HG03064 (cell line): ENCODE measurements around the gene PAX8.
"Not testable (repeated sequence)": the region's sequence is repeated elsewhere in the genome, so short reads cannot be mapped to it uniquely, and the experiment has no call there.

Source experiments
- ATAC-seq: cut with Tn5 transposase; IDR thresholded peaks from one replicate; pipeline ENCODE4 v1.9.1; 2021; ENCODE audit warnings: low read depth; ENCODE audit not compliant: unreplicated experiment

The PAX8 gene

GRCh38 chr2:113238871-113239839, 39.6 kb downstream of the PAX8 start:
- ATAC-seq = no peak

- ATAC-seq = no peak
Observed at GRCh38 chr2:113237604-113238160, 41.0 kb downstream of the PAX8 start.

- ATAC-seq = no peak
Observed at GRCh38 chr2:113236367-113237159, 42.2 kb downstream of the PAX8 start.

DNA sequence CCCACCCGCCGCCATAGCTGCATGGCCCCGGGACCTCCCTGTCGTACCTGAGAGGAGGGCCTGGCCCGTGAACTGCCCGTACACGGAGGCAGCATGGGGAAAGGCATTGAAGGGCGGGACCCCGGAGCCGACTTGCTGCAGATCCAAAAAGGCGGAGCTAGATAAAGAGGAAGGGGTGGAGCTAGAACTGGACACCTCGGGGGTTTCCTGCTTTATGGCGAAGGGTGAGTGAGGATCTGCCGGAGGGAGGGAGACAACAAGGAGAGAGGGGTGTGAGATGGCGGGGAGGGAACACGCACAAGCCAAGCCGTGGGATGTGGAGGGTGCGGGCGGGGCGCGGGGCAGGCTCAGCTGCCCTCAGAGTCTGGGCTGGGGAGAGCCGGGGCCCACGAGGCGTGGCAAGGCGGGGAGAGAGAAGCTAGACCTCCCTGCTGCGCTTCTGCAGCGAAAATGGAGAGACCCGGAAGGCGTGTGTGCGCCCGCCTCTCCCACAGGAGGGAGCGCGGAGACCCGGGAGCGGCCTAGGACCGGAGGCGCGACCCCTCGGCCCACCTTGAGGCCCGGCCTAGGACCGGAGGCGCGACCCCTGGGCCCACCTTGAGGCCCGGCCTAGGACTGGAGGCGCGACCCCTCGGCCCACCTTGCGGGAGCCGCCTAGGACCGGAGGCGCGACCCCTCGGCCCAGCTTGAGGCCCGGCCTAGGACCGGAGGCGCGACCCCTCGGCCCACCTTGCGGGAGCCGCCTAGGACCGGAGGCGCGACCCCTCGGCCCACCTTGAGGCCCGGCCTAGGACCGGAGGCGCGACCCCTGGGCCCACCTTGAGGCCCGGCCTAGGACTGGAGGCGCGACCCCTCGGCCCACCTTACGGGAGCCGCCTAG, 43.1 kb downstream of the PAX8 start:
- not testable (repeated sequence) for ATAC-seq

GRCh38 chr2:113234721-113235346, 43.9 kb downstream of the PAX8 start:
- no peak for ATAC-seq

DNA sequence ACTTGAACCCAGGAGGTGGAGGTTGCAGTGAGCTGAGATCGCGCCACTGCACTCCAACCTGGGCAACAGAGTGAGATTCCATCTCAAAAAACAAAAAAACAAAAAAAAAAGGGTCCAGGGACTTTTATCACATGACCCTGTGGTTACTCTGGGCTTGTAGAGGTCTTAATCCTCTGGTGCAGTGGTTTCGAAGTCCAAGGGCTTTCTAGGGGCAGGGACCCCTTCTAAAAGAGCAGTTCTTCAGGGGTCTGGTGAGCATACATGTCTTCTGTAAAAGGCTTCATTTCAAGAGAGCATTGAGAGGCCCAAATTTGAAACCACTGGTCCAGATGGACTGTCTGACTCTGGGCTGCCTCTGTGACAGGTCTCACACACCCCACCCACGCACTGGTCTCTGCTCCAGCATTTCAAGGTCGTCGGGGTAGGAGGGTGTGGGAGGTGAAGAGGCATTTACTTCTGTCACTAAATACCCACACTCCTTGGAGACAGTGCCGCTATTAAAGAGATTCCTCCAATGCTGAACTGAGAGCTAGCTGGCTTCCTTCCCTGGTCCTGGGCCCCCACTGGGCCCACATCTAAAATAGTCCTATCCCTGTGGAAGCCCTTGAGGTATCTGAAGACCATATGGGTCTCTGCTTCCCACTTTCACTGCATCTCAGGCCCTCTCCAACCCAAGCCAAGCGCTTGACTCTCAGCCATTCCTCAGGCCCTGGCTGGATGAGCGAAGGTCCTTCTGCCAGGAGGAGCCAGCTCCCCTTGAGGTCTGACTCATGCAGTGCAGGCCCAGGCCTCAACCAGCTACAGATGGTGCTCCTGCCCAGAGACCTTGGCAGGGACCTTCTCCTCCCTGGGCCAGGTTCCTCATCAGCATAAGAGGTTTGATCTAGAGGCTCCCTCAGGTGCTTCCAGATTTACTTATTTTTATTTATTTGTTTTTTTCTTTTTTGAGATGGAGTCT, 44.8 kb downstream of the PAX8 start:
- ATAC-seq = no peak

DNA sequence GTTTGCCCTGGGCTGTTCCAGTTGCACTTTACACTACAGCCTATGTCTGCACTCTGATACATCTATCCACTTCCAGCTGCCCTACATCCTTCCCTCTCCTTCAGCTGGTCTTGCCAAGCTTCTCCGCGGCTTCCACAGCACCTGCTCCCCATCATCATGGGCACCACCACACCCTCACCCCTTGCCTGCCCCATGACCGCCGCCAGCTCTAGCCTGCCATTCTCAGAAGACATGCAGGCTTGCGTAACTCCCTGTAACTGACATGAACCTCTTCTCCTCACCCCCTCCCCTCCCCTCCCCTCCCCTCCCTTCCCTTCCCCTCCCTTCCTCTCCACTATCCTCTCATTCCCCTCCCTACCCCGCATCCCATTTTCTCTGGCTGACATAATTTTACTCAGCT, 46.0 kb downstream of the PAX8 start:
- no peak for ATAC-seq

DNA sequence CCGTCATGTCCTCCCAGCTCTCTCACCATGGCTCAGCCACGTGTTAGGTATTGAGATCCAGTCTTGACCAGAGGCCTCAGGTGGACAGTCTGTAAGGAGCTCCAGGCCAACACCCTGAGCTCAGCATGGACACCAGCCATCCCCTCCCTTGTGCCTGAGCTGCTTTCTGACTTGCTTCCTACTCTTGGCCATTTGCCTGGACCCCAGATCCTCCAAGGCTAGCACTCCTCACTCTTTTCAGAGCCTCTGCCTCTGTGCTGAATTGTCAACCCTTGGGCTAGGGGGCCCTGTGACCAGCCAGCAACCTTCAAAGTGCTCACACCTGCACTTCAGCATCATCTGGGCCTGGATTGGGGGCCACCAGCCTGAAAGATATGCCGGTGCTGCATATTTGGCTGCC, 46.6 kb downstream of the PAX8 start:
- no peak for ATAC-seq

GRCh38 chr2:113231064-113231463, 47.7 kb downstream of the PAX8 start:
- ATAC-seq = no peak

- ATAC-seq = no peak
Observed at GRCh38 chr2:113230531-113230930, 48.2 kb downstream of the PAX8 start.

- no peak for ATAC-seq
Observed at GRCh38 chr2:113229795-113230194, 48.9 kb downstream of the PAX8 start.

DNA sequence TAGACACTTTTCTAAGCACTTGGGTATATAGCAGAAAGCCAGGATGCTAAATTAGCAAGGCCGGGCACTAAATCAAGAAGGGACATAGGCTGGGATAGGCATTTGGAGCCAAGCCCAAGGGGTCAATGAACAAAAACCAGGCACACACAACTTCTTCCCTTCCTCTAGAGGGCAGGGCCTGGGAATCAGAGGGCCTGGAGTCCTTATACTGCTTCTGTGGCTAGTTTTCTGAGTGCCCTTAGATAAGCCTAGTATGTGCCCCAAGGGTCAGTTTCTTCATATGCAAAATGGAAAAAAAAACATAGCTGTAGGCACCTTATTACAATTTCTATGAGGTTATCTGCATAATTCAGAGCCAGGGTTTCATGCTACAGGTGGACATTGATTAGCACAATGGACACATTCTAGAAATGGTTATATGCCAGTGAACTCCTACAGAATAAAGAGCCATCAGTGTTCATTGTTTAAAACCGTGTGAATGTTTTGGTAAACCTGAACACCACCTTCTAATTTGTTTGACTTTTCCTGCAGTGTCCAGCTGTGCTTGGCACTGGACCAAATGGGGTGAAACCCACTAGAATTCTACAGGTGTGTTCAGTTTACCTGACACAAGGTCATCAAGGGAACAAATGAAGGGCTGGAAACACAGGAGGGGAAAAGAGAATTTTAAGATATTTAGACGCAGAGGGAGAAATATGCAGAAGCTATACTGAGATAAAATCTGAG, 49.6 kb downstream of the PAX8 start:
- ATAC-seq = no peak

GRCh38 chr2:113228351-113228750, 50.4 kb downstream of the PAX8 start:
- no peak for ATAC-seq

DNA sequence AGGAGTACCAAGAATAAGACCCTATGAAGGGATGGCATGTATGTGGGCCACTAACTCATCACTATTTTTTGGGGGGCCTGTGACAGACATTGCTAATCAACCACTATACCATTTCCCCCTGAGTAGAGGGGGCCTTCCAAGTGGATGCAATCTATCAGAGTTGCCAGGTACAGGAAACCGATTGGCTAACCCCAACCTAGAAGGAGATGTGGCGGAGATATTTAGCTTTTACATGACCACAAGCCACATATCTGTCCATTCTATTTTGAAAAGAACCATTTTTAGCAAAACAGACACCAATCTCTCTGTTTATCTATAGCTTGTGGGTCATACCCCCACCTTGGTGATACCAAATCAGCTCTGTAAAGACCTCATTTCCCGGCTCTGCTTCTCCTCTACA, 51.0 kb downstream of the PAX8 start:
- no peak for ATAC-seq

GRCh38 chr2:113227290-113227689, 51.4 kb downstream of the PAX8 start:
- ATAC-seq = no peak

GRCh38 chr2:113226462-113226861, 52.3 kb downstream of the PAX8 start:
- ATAC-seq = no peak

- no peak for ATAC-seq
Observed at GRCh38 chr2:113225263-113226259, 53.2 kb downstream of the PAX8 start.
